GM18867 (cell line): ENCODE measurements around the gene RCAN2.
A peak's percentile ranks its signal among the peaks of the same experiment; 100 is the strongest.

Experiments
- ATAC-seq: cut with Tn5 transposase; IDR thresholded peaks from one replicate; pipeline ENCODE4 v1.9.1; 2021; ENCODE audit warnings: mild to moderate bottlenecking, moderate library complexity; ENCODE audit not compliant: unreplicated experiment

RCAN2 gene

DNA sequence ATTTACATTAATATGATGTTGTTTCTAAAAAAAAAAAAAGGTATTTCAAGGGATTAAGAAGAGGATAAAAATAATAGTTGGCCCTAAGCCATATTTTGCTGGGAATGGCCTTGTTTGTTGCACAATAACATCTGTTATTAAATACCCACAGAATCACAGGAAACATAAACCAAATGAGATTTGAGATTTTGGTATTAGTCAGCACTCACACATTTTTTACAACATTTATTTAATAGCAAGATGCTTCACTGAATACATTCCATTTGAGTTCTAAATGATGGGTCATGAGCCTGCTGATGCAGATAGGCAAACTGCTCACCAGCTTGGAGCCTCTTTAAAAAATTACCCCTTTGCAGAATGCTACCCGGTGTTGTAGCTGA, 227.6 kb downstream of the RCAN2 start:
- ATAC-seq = no peak

DNA sequence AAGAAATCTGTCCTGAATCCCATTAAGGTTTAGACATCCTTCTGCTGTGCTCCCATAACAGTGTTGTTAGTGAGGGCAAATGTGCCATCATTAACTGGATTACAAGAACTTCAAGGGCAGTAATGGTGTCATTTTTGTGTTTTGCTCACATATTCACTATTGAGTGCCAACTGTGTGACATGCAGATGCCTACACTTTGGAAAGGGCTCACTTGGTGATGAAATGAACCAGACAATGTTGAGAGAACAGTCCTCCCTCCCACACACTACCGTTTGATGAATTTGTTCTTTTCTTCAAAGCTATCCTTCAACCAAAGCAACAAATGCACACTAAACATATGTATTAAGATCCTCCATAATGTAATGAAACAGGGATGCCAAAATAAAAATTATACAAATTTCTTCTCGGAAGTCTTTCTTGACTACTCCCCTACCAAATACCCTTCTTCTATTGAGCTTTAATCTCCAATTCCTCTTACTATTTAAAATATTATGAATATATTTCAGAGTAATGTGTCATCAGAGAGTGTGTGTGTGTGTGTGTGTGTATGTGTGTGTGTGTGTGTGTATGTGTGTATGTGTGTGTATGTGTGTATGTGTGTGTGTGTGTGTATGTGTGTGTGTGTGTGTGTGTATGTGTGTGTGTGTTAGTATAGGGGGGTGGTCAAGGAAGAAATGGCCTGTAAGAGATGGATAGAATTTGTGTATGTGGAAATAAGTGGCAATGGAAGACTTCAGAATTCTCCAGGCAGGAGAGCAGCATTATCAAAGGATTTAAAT, 228.1 kb downstream of the RCAN2 start:
- ATAC-seq = no peak

DNA sequence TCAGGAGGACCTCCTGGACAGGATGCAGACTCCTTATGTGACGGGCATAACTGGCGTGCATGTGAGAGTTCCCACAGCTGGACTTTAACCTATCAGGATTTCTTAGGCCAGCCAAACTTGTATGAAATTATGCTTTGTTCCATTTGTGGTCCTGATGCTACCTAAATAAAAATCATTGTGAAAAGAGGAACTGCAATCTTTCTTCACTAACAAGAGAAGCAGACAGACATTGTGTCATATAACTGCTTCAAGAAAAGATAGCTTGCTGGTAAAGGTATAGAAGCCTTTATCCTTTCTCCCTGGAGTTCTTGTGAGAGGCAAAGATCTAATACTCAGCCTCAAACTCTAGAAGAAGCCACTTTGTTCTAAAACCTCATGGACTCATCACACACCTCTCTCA, 233.0 kb downstream of the RCAN2 start:
- ATAC-seq = no peak

DNA sequence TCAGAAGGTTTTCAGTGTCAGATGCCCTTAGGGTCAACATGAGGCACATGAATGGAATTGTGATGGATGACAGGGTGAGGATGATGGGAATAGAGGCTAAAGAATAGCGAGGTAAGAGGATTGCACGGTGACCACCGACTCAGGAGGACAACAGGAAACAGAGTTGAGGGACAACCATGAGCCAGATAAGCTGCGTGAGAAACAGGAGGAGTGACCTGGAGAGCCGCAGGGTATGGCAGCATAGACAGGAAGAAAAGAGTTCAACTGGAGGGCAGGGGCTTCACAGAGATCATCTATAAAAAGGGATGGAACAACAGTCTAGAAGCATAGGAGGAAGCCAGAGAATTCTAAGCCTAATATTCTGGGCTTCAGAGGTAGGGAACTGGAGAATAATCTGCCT, 235.7 kb downstream of the RCAN2 start:
- no peak for ATAC-seq

GRCh38 chr6:46254946-46255345, 236.3 kb downstream of the RCAN2 start:
- no peak for ATAC-seq

- no peak for ATAC-seq
Measured at GRCh38 chr6:46254331-46254730, 236.9 kb downstream of the RCAN2 start.

DNA sequence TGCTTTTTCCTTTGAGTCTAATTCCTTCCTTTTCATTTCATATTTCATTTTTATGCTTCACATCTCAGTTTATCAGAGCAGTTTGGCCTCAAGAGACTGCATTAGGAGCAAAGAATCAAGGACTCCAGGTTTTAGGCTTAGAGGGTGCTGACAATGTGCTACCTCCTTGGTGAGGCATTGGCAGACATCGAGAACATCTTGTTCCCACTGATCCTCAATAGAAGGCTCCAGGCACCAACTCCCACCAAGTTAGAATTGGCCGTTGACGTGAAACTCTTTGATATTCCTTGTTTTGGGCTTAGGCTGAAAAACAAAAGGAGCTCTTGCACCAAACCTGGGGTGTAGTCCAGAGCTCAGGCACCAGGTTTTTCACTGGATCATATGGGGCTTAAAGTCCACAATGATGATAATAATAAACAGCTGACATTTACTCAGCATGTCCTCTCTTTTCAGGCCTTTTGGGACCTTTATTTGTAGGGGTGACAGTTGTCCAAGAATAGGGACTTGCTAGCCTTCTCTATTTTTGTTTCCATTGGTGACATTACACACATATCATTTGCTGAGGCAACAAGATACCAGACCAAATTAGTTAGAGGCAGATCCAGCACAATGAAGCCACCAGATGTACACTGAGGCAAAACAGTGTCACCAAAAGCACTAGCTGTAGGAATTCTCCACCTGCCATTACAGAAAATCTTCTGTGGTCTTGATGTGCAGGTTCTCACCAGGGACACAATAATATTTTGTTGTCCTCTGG, 239.5 kb downstream of the RCAN2 start:
- ATAC-seq = no peak

DNA sequence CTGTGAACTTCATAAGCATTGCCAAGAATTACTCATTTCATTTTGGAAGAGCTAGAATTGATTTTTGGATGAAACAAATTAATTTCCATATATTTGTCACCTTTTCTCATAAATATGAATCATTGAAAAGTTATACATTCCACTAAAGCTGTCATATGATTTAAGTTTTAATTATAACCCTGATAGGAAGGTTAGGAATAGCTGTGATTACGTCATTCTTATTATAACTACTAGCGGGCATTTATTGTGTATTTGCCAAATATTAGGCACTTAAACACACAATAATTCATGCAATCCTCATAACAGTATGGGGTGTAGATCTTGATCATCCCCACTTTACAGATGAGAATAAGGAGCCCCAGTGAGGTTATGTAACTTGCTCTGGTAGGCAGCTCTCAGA, 243.1 kb downstream of the RCAN2 start:
- ATAC-seq = no peak

DNA sequence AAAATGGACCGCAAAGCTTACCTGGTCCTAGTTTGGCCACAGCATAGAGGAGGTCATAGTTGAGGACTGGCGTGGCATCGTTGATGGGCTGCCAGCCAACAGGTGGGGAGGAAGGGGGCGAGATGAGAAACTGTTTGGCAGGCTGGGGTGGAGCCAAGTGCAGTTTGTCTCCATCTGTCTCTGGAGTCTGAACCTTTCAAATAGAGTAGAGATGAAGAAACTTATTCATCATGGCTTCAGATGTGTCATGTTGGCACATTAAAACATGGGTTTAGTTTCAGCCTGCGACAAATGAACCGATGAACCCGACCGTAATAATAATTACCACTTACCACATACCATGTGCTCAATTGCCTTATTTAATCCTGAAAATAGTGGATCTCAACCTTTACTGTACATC, 244.5 kb downstream of the RCAN2 start:
- ATAC-seq = no peak

DNA sequence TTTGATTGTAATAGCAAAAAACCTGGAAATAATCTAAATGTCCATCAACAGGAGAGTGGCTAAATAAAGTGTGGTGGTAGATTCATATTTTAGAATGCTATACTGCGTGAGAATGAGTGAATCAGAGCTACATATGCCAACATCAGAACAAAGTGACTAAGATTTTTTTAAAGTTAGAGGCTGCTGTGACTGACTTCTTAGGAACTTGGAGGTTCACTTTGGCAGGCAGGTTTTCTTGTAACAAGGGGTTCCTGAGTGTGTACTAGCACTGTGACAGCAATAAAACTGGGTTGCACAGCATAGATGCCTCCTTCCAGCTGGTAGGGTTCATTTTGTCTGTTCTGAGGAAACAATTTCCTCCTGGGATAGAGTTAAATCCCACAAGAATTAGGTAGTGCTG, 245.2 kb downstream of the RCAN2 start:
- no peak for ATAC-seq

DNA sequence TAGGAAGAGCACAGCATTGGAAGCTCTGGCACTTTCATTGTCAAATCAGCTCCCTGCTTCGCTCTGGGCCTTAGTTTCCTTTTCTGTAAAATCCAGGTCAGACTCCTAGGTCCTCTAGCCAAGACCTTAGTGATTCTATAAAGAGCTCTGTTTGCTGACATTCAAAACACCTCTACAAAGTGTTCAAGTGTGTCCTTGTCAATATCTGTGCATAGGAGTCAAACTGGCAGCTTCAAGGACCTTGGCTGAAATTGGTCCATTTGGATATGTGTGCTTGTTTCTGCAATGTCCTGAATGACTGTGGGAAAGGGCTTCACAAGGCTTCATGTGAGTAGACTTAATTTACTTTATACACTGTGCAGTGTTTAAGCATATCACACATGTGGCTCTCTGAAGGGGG, 246.6 kb downstream of the RCAN2 start:
- no peak for ATAC-seq

- no peak for ATAC-seq
Measured at GRCh38 chr6:46243754-46244153, 247.5 kb downstream of the RCAN2 start.

GRCh38 chr6:46242921-46243320, 248.3 kb downstream of the RCAN2 start:
- ATAC-seq = no peak

DNA sequence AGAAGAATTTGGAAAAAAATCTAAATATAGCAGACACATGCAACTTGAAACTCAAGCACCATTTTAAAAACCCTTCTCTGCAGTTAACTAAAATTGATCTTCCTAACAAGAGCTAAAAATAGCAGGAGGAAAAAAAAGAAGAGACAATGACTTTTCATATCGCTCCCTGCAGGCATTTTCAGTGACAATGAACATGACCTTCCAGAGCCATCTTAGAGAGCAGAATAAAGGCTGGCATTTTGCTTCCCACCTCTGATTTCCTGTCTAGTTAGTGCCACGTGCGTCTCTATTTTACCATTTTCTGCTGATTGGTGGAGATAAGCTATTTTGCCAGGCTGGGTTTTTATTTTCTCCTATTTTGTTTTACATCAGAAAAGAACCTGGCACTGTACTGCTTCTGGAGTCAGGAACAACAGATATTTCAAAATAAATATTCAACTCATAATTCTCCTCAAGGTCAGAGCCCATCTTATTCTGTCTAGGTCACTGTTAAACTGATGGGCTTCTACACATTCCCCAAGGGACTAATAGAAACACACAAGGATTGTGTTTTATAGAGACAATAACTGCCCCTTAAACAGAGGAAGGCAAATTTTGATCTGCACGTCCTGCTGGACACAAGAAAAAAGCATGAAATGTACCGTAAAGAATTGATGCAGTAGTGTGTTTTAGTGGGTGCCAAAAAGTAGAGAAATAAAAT, 250.2 kb downstream of the RCAN2 start:
- no peak for ATAC-seq

DNA sequence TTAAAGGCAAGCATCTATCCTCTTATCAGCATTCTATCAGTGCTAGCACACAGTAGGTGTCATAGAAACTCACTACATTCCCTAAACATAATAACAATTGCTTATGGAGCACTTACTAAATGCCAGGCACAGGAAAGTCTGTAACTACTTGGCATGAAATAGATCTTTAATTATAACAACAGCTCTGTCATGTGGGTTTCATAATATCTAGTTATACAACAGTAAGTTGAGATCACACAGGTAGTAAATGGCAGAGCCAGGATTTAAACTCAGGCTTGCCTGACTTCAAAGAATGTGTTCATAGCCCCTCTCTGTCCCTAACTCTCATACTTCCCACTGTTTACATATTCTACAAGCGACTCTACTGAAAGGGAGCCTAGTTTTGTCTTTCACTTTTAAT, 254.5 kb downstream of the RCAN2 start:
- no peak for ATAC-seq

GRCh38 chr6:46235242-46235641, 256.0 kb downstream of the RCAN2 start:
- no peak for ATAC-seq

DNA sequence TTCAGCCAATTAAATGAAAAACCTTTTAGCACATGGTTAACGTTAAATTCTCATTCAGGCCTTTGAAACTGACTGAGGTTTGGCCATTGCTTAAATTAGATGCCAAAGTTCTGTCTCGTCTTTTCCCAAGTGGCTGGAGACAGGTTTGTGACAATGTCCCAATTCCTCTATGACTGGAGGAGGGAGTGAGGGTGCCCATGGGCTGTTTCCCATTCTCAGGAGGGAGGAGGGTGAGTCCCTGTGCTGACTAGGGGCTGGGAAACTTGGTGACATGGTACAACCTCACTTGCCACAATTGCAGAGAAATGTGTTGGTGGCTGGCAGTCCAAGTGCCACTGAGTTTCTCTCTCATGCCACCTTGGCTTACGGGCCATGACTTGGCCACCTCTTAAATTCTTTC, 256.5 kb downstream of the RCAN2 start:
- no peak for ATAC-seq

- ATAC-seq = no peak
Measured at GRCh38 chr6:46234156-46234556, 257.1 kb downstream of the RCAN2 start.

GRCh38 chr6:46233129-46233528, 258.1 kb downstream of the RCAN2 start:
- ATAC-seq = no peak

DNA sequence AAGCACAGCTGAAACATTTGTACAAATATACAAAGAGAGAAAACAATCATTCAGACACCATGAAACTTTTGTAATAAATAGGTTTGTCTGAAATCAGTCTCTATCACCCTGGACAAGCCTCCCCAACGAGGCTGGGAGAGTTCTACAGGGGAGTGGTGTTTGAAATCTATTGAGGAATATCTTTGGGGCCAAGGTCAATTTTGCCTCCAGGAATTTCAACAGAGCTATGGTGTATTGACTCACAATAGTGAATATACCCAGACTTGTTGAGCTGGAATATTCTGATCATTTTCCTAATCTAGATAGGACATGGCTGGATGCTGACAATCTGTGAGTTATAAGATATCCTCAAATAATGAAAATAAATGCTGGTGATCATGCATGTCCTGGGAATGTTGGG, 269.0 kb downstream of the RCAN2 start:
- no peak for ATAC-seq

DNA sequence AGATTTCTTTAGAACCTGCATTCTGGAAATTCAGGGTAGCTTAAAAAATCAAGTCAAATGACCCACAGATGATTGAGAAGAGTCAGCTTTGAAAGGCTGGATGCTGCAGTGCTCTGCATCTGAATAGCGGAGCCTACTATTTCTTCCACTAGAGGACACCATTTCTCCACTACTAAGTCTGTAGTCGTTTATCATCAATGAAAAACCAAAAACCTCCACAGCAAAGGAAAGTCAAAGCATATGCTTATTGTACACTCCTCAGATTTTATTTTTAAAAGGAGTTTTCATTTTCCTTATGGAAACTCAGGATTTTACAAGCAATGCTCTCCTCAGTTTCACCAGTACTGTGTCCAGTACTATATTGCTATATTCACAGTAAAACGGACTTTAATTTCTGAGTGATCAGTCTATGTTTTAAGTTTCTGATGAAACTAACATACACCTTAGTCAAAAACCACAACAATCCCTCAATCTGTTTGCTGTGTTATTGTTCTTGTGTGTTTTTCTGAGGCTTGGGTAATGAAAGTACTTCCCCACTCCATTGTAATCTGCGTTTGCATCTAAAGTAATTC, 269.9 kb downstream of the RCAN2 start:
- ATAC-seq = peak; percentile 69
